DND-41 (cell line): Measurements from ENCODE around the gene SLC49A4.

Experiments
- CTCF ChIP-seq: IDR thresholded peaks from 2 replicates; pipeline ENCODE4 v1.5.1; 2012; ENCODE audit warnings: borderline replicate concordance, low read length, moderate library complexity, mild to moderate bottlenecking; ENCODE audit not compliant: poor library complexity, severe bottlenecking; ENCODE audit errors: extremely low read depth
- EZH2 ChIP-seq: IDR thresholded peaks from 3 replicates; pipeline ENCODE4 v1.6.1; 2012; ENCODE audit warnings: borderline replicate concordance, low read depth, mild to moderate bottlenecking, moderate library complexity, low read length, inconsistent platforms; ENCODE audit not compliant: severe bottlenecking

- TF ChIP-seq CTCF (no peak), EZH2 (no peak)
These were observed 24.2 kb upstream of the SLC49A4 start for GRCh38 chr3:122770521-122771202.
